HEK293 (cell line): Measurements from ENCODE around the gene SH3BP4.

Experiments
- CTCF ChIA-PET: fragments of 350-600 bp; formaldehyde crosslinking; extraction: SDS; loops from one replicate; lab custom pipeline; 2021; ENCODE audit warnings: antibody characterized with exemption; lab: Yijun Ruan, JAX
- POLR2A ChIA-PET: fragments of 300-600 bp; formaldehyde crosslinking; extraction: SDS; loops from one replicate; lab custom pipeline; 2020; ENCODE audit warnings: antibody characterized with exemption, inconsistent platforms; lab: Yijun Ruan, JAX
- H3K27ac ChIP-seq: fragments of 200-500 bp; sonication (Bioruptor generic); 2 replicates; pipeline ENCODE4 v1.5.1; 2014; ENCODE audit warnings: low read depth, low read length, control low read depth, inconsistent platforms; ENCODE audit errors: extremely low read depth
- H3K36me3 ChIP-seq, 2 experiments: fragments of 200-500 bp in 1 of 2; sonication (Bioruptor generic) in 1 of 2; 1 replicate in 1 of 2; 2 replicates in 1 of 2; pipeline ENCODE4 v1.5.1; 2014 to 2017; ENCODE audit warnings: inconsistent platforms in 2 of 2, low read length in 2 of 2; ENCODE audit not compliant: control insufficient read depth in 2 of 2, insufficient read depth in 1 of 2
- H3K4me1 ChIP-seq: fragments of 200-500 bp; sonication (Bioruptor generic); 2 replicates; pipeline ENCODE4 v1.5.1; 2014; ENCODE audit warnings: mild to moderate bottlenecking, low read length, inconsistent platforms; ENCODE audit not compliant: control insufficient read depth, insufficient read depth
- H3K4me3 ChIP-seq: 2 replicates; pipeline ENCODE4 v1.5.1; 2011; ENCODE audit warnings: low read depth, mild to moderate bottlenecking, control low read depth, low read length, moderate library complexity
- H3K9me3 ChIP-seq: fragments of 200-500 bp; sonication (Bioruptor generic); 2 replicates; pipeline ENCODE4 v1.5.1; 2014; ENCODE audit warnings: low read depth, low read length, inconsistent platforms; ENCODE audit not compliant: control insufficient read depth, insufficient read depth
- GFI1B ChIP-seq: fragments of 450-650 bp; formaldehyde crosslinking; IDR thresholded peaks from 2 replicates; pipeline ENCODE4 v1.5.1; 2016; ENCODE audit warnings: missing biosample characterization, missing genetic modification characterization
- GLI2 ChIP-seq: fragments of 450-650 bp; formaldehyde crosslinking; IDR thresholded peaks from 2 replicates; pipeline ENCODE4; 2017; ENCODE audit warnings: missing biosample characterization, missing genetic modification characterization, low read depth, borderline replicate concordance
- GLIS2 ChIP-seq: fragments of 450-650 bp; formaldehyde crosslinking; IDR thresholded peaks from 2 replicates; pipeline ENCODE4 v1.5.1; 2016; ENCODE audit warnings: missing biosample characterization, missing genetic modification characterization
- HOXC10 ChIP-seq: sonication (generic); formaldehyde crosslinking; IDR thresholded peaks from 2 replicates; pipeline ENCODE4 v1.8.1; 2023; ENCODE audit warnings: mild to moderate bottlenecking, missing genetic modification reagents
- HOXD13 ChIP-seq: sonication (generic); formaldehyde crosslinking; IDR thresholded peaks from 2 replicates; pipeline ENCODE4 v1.8.0; 2022; ENCODE audit warnings: missing genetic modification reagents, borderline replicate concordance
- IKZF3 ChIP-seq: fragments of 450-650 bp; IDR thresholded peaks from 2 replicates; pipeline ENCODE4 v1.5.0; 2018; ENCODE audit warnings: missing biosample characterization, mild to moderate bottlenecking, missing genetic modification characterization, moderate library complexity
- SP7 ChIP-seq: fragments of 450-650 bp; formaldehyde crosslinking; IDR thresholded peaks from 2 replicates; pipeline ENCODE4 v1.5.1; 2016; ENCODE audit warnings: missing biosample characterization, missing genetic modification characterization
- ZBTB17 ChIP-seq: fragments of 450-650 bp; formaldehyde crosslinking; IDR thresholded peaks from 2 replicates; pipeline ENCODE4 v1.5.1; 2016; ENCODE audit warnings: missing biosample characterization, missing genetic modification characterization
- ZNF114 ChIP-seq: fragments of 450-650 bp; formaldehyde crosslinking; IDR thresholded peaks from 2 replicates; pipeline ENCODE4 v1.5.0; 2017; ENCODE audit warnings: missing biosample characterization, missing genetic modification characterization
- ZNF16 ChIP-seq: fragments of 450-650 bp; formaldehyde crosslinking; IDR thresholded peaks from 2 replicates; pipeline ENCODE4 v1.5.1; 2016; ENCODE audit warnings: low read depth, missing biosample characterization, missing genetic modification characterization
- ZNF174 ChIP-seq: fragments of 450-650 bp; formaldehyde crosslinking; IDR thresholded peaks from 2 replicates; pipeline ENCODE4 v1.5.0; 2017; ENCODE audit warnings: missing biosample characterization, mild to moderate bottlenecking, missing genetic modification characterization
- ZNF175 ChIP-seq: fragments of 450-650 bp; formaldehyde crosslinking; IDR thresholded peaks from 2 replicates; pipeline ENCODE4 v1.5.1; 2016; ENCODE audit warnings: missing biosample characterization, missing genetic modification characterization
- ZNF248 ChIP-seq: fragments of 450-650 bp; formaldehyde crosslinking; IDR thresholded peaks from 2 replicates; pipeline ENCODE4 v1.5.1; 2017; ENCODE audit warnings: missing biosample characterization, missing genetic modification characterization
- ZNF274 ChIP-seq, 2 experiments: fragments of 200-500 bp in 1 of 2; fragments of 450-650 bp in 1 of 2; sonication (Bioruptor generic) in 1 of 2; formaldehyde crosslinking in 1 of 2; IDR thresholded peaks; 2 replicates each; pipeline versions ENCODE4 v1.5.1 to v1.6.1; 2014 to 2016; ENCODE audit warnings: borderline replicate concordance in 1 of 2, inconsistent platforms in 1 of 2, low read length in 1 of 2, missing biosample characterization in 1 of 2, missing genetic modification characterization in 1 of 2
- ZNF510 ChIP-seq: fragments of 450-650 bp; formaldehyde crosslinking; IDR thresholded peaks from 2 replicates; pipeline ENCODE4 v1.5.1; 2018; ENCODE audit warnings: mild to moderate bottlenecking, missing genetic modification characterization, missing biosample characterization; ENCODE audit not compliant: insufficient replicate concordance
- ZNF529 ChIP-seq: fragments of 450-650 bp; formaldehyde crosslinking; IDR thresholded peaks from 2 replicates; pipeline ENCODE4 v1.5.1; 2017; ENCODE audit warnings: missing genetic modification characterization, missing biosample characterization; ENCODE audit not compliant: insufficient replicate concordance
- ZNF560 ChIP-seq: fragments of 450-650 bp; formaldehyde crosslinking; IDR thresholded peaks from 2 replicates; pipeline ENCODE4 v1.5.1; 2017; ENCODE audit warnings: missing biosample characterization, missing genetic modification characterization, borderline replicate concordance
- ZNF596 ChIP-seq: fragments of 450-650 bp; IDR thresholded peaks from 2 replicates; pipeline ENCODE4 v1.5.0; 2018; ENCODE audit warnings: missing biosample characterization, mild to moderate bottlenecking, missing genetic modification characterization, moderate library complexity
- ZNF600 ChIP-seq: fragments of 450-650 bp; formaldehyde crosslinking; IDR thresholded peaks from 2 replicates; pipeline ENCODE4 v1.5.1; 2016; ENCODE audit warnings: missing biosample characterization, missing genetic modification characterization
- ZNF658 ChIP-seq: fragments of 450-650 bp; formaldehyde crosslinking; IDR thresholded peaks from 2 replicates; pipeline ENCODE4; 2016; ENCODE audit warnings: missing biosample characterization, missing genetic modification characterization
- ZNF707 ChIP-seq: fragments of 450-650 bp; formaldehyde crosslinking; IDR thresholded peaks from 2 replicates; pipeline ENCODE4 v1.5.1; 2016; ENCODE audit warnings: missing biosample characterization, missing genetic modification characterization
- ZNF776 ChIP-seq: fragments of 450-650 bp; formaldehyde crosslinking; IDR thresholded peaks from 2 replicates; pipeline ENCODE4 v1.5.0; 2017; ENCODE audit warnings: missing biosample characterization, missing genetic modification characterization, borderline replicate concordance
- ZSCAN23 ChIP-seq: fragments of 450-650 bp; formaldehyde crosslinking; IDR thresholded peaks from 2 replicates; pipeline ENCODE4 v1.5.1; 2016; ENCODE audit warnings: missing biosample characterization, missing genetic modification characterization
- ZXDB ChIP-seq: fragments of 450-650 bp; formaldehyde crosslinking; IDR thresholded peaks from 2 replicates; pipeline ENCODE4 v1.5.1; 2016; ENCODE audit warnings: missing biosample characterization, missing genetic modification characterization
- TF ChIP-seq, protein P1 (sequence below): fragments of 450-650 bp; formaldehyde crosslinking; IDR thresholded peaks from 2 replicates; pipeline ENCODE4 v1.5.1; 2016; ENCODE audit warnings: missing biosample characterization, missing genetic modification characterization, borderline replicate concordance
- TF ChIP-seq, protein P2 (sequence below): fragments of 450-650 bp; formaldehyde crosslinking; optimal IDR thresholded peaks from 2 replicates; pipeline ENCODE3; 2016; ENCODE audit warnings: missing biosample characterization, mild to moderate bottlenecking, missing genetic modification characterization

Gene SH3BP4

DNA sequence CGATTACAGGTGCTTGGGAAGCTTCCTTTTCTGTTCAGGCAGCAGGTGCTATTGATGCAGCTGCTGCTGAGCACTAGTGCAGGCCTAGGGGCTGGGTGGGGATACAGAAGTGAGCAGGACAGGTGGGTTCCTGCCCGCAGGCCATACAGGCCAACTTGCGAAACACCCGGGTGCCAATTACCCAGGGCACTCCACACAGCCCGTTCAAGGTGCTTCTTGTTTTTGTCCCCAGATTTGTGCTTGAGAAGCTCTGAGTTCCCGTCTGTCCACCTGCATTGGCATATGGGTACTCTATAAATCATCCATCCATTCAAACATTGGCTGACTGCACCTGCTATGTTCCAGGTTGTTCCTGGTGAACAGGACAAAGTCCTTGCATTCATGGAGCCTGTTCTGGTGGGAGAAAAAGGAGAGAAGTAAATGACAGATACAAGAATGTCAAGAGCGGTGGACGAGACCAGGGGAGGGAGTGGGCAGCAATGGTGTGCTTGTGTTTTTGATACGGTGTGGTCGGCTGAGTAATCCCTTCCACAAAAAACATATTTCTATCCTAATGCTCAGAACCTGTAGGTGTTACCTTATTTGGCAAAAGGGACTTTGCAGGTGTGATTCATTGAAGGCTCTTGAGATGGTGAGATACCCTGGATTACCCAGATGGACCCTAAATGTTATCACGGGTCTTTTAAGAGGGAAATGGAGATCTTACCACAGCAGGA, 31.4 kb downstream of the SH3BP4 start (continued):
- TF ChIP-seq ZNF658 (tag by site-specific recombination) (no peak), GLIS2 (no peak), ZNF510 (no peak)
- TF ChIP-seq, protein P1, sequence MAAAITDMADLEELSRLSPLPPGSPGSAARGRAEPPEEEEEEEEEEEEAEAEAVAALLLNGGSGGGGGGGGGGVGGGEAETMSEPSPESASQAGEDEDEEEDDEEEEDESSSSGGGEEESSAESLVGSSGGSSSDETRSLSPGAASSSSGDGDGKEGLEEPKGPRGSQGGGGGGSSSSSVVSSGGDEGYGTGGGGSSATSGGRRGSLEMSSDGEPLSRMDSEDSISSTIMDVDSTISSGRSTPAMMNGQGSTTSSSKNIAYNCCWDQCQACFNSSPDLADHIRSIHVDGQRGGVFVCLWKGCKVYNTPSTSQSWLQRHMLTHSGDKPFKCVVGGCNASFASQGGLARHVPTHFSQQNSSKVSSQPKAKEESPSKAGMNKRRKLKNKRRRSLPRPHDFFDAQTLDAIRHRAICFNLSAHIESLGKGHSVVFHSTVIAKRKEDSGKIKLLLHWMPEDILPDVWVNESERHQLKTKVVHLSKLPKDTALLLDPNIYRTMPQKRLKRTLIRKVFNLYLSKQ (tag by site-specific recombination): no peak
- TF ChIP-seq, all 188 proteins: peak for 0

DNA sequence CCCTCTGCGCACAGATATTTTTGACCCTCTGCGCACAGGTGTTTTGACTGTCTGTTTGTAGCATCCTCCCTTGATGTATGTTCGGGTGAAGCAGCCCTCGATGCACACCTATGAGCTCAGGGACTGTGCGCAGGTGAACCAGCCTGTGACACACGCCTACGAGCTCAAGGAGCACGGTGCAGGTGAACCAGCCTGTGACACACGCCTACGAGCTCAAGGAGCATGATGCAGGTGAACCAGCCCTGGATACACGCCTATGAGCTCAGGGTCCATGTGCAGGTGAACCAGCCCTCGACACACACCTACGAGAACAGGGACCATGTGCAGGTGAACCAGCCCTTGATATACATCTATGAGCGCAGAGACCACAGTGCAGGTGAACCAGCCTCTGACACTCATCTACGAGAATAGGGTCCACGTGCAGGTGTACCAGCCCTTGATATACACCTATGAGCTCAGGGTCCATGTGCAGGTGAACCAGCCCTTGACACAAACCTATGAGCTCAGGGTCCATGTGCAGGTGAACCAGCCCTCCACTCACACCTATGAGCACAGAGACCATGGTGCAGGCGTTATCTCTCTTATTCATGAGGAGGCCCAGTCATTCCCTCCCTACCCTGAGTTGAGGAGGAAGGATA, 33.9 kb downstream of the SH3BP4 start:
- ChIA-PET POLR2A (no interaction called here), CTCF (interaction anchor here (0.8 to 1.3 kb wide), 2 partner anchors 29 to 32 kb away, joined by 3 read pairs; no protein-coding TSS in a partner anchor)
- H3K36me3 ChIP-seq: no peaks in the 10 kb centered on the region
- TF ChIP-seq ZNF175 (no peak), HOXC10 (CRISPR knock-in tag) (no peak), ZNF529 (tag by site-specific recombination) (no peak), ZNF114 (tag by site-specific recombination) (no peak), ZNF16 (tag by site-specific recombination) (no peak), ZNF274 (IDR thresholded peaks at IDR 0.05; ENCODE audit: low read length) (no peak), ZNF274 (tag by site-specific recombination; IDR thresholded peaks at IDR 0.05; ENCODE audit: borderline replicate concordance) (no peak)
- TF ChIP-seq, protein P2, sequence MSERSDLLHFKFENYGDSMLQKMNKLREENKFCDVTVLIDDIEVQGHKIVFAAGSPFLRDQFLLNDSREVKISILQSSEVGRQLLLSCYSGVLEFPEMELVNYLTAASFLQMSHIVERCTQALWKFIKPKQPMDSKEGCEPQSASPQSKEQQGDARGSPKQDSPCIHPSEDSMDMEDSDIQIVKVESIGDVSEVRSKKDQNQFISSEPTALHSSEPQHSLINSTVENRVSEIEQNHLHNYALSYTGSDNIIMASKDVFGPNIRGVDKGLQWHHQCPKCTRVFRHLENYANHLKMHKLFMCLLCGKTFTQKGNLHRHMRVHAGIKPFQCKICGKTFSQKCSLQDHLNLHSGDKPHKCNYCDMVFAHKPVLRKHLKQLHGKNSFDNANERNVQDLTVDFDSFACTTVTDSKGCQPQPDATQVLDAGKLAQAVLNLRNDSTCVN (tag by site-specific recombination): no peak
- H3K9me3 ChIP-seq: no peaks in the 10 kb centered on the region
- no peak overlapping the region for H3K27ac ChIP-seq
- H3K4me3 ChIP-seq: no peak overlapping the region
- H3K4me1 ChIP-seq: peaks cover 23% of the 10 kb centered on the region

DNA sequence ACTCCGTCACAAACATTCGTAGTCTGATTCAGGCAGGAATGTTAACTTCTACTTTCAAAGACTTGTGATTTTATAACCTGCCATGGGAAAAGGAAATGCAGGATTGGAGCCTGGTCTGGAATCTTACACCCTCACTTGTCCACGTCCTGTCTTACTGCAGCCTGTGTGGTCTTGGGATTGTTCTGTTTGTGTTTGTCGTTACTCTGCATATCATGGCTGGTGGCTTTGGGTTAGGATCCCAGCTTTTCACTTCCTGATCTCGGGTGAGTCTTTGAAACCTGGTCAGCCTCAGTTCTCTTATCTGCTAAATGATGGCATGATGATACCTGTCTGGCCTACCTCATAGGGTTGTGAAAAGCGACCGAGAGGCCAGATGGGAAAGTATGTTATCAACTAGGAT, 34.6 kb downstream of the SH3BP4 start:
- ChIA-PET POLR2A (no interaction called here), CTCF (no interaction called here)
- Histone ChIP-seq H3K4me1 (peaks cover 19% of the 10 kb centered on the region), H3K36me3 (no peaks in the 10 kb centered on the region), H3K27ac (no peak overlapping the region), H3K4me3 (no peak overlapping the region), H3K9me3 (no peaks in the 10 kb centered on the region)
- TF ChIP-seq ZSCAN23 (tag by site-specific recombination) (no peak), ZNF600 (tag by site-specific recombination) (peak; percentile 79)

DNA sequence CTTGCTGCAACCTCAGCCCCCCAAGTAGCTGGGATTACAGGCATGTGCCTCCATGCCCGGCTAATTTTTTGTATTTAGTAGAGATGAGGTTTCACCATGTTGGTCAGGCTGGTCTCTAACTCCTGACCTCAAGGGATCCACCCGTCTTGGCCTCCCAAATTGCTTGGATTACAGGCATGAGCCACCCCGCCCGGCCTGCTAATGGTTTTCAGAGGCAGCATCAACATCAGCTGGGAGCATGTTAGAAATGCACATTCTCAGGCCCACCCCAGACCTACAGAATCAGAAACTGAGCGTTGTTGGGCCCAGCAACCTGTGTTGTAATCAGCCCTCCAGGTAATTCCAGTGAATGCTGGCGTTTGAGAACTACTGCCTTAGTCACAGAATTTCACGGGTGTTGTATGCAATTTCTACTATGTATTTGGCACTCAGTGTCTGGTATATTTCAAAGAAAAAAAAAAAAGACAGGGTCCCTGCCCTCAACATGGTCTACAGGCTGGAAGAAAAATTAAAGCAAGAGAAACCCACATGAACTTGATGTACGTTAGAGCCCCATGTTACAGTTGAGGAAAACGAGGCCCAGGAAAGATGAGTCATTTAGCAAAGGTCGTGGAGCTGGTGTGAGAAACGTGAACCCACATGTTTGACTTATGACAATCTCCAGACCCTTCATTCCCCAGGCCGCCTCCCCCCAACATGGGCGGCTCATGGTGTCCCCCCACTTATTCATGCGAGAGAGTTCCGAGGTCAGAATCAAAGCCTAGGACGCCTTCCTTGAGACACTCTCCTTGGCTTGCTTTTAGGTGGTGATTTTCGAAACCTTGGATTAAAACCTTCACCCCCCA, 35.3 kb downstream of the SH3BP4 start:
- H3K9me3 ChIP-seq: no peaks in the 10 kb centered on the region
- POLR2A ChIA-PET: interaction anchor here (0.6 kb wide), 1 partner anchor 27 kb away, joined by 3 read pairs; no protein-coding TSS in a partner anchor
- TF ChIP-seq ZNF596 (no peak), ZXDB (tag by site-specific recombination) (no peak), ZNF776 (tag by site-specific recombination) (no peak), GFI1B (tag by site-specific recombination) (no peak), ZBTB17 (no peak), GLI2 (tag by site-specific recombination) (no peak), HOXD13 (no peak), ZNF560 (no peak), IKZF3 (no peak), SP7 (tag by site-specific recombination) (no peak), ZNF174 (no peak), ZNF707 (tag by site-specific recombination) (no peak), ZNF248 (no peak)
- no peak overlapping the region for H3K4me3 ChIP-seq
- H3K36me3 ChIP-seq: no peaks in the 10 kb centered on the region
- H3K27ac ChIP-seq: no peak overlapping the region
- CTCF ChIA-PET: interaction anchor here (0.7 kb wide), 1 partner anchor 130 kb away, joined by 6 read pairs; no protein-coding TSS in a partner anchor
- H3K4me1 ChIP-seq: peaks cover 14% of the 10 kb centered on the region
